Effector CD8-positive, alpha-beta T cell (primary cell): ENCODE data around the gene TFEC.
"Not testable (repeated sequence)": the region's sequence is repeated elsewhere in the genome, so short reads cannot be mapped to it uniquely, and the experiment has no call there.

Experiments
- DNase-seq: peaks from one replicate; lab custom pipeline; 2025; lab: John Stamatoyannopoulos, UW

TFEC gene

DNA sequence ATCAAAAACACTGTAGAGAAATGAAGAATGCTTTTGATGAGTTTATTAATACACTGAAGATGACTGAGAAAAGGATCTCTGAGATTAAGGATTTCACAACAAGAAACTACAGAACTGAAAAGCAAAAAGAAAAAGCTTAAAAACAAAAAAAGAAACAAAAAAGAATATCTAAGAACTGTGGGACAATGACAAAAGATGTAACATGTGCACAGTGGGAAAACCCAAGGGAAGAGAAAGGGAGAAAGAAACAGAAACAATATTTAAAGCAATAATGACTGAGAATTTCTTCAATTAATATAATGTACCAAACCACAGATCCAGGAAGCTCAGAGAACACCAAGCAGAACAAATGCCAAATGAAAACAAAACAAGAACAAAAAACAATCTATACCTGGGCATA lies 42.2 kb downstream of the TFEC start:
- no peak for DNase-seq

DNA sequence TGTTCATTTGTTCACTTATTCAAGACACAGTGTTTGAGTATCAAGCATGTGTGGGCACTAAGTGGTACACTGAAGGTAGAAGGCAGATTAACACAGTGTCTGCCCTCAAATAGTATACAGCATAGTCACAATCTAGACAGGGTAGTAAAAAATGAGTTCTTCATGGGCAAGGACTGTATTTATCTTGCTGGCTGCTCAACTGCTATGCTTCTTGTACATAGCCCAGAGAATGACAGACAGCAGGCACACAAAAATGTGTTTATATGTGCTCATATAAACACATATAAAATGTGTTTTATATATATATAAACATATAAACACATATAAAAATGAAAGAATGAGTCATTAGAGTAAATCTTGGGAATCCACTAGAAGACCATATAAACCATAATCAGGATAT lies 43.1 kb downstream of the TFEC start:
- no peak for DNase-seq

DNA sequence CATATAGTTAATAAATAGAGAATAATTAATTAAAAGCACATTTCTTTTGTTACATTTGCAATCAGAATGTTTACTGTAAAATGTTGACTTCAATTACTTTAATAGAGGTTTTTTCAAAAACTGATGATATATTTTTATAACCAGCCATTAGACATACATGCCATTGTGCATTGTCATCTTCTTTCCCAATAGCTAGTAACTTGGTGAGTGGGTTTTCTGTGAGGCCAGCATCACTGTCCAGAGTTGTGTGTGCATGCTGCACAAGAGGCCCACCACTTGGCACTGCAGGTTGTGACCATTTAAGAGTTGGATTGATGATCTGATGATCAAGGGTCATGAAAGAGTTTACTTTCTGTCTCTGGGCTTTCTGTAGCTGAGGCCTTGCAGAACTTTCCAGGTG lies 46.5 kb downstream of the TFEC start:
- no peak for DNase-seq

DNA sequence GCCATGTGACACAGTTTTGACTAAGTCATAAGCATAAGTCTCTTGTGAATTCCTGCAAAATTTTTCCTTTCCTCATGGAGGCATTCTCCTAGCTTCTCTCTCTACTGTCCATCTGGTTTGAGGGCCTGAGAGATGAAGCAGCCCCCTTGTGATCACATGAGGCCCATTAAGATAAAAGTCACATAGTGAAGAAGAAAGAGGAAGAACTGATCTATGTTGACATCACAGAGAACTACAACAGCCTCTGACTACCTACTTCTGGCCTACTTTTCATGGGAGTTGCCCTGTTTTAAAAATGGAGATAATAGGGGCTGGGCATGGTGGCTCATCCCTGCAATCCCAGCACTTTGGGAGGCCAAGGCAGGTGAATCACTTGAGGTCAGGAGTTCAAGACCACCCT lies 50.4 kb downstream of the TFEC start:
- DNase-seq, result no peak

DNA sequence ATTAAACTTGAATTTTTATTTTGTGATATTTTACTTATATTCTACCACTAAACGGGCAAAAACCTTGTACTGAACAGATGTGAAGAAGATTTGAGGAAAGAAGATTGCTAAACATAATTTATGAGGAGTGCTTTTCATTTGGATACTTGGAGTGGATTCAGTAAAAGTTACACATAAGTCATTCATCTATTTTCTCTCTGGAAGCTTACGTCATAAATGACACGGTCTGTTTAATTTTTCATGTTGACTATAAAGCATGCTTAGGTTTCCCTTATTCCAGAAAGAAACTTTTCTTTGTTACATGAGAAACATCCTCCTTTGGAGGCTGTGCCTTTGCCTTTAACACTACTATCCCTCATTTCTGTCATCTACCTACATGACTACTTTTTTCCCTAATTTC lies 53.9 kb downstream of the TFEC start:
- no peak for DNase-seq

DNA sequence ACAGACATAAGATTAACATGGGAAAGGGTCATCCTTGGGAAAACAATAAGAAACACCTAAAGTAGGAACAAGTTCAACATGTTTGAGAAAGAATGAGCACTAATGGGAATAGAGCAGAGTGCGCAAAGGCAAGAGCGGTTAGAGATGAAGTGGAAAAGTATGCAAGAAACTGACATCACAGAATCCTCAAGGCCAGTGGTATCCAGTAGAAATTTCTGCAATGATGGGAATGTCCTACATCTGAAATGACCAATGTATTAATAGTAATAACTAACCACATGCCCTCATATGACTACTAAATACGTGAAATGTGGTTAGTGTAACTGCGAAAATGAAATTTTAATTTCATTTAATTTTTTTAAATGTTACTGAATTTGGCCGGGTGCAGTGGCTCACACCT lies 54.8 kb downstream of the TFEC start:
- no peak for DNase-seq

DNA sequence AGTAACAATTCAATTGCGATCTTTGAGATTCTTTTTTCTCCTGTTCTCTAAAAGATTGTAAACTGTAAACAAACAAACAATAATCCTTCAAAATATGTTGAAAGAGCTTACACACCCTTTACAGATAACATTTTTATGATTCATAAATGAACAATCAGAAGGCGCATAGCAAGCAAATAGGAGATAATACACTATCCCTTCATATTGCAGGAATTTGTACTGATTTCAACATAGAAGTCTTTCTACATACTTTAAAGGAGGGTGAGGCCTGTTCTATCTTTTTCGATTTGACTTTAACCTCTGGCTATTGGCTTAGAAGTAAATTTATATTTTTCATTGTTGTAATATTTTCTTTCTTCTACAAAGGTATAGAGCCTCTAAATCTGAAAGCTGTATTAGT lies 57.2 kb downstream of the TFEC start:
- no peak for DNase-seq

DNA sequence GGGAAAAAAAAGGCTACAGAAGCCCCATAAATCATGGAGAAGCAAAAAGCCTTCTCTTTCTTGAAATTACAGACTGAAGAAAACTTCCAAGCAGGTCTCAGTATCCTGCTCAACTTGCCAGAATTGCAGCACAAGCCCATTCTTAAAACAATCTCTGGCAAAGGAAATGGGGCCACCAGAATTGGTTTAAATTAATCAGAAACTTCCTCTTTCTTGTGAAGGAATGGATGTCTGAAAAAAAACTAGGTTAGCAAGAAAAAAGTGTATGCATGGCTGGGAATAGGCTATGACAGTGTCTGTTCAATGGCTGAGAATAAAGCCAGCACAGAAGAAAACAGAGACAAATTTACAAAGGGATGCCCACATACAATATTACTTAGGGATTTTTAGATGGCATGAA lies 59.1 kb downstream of the TFEC start:
- DNase-seq, result no peak

DNA sequence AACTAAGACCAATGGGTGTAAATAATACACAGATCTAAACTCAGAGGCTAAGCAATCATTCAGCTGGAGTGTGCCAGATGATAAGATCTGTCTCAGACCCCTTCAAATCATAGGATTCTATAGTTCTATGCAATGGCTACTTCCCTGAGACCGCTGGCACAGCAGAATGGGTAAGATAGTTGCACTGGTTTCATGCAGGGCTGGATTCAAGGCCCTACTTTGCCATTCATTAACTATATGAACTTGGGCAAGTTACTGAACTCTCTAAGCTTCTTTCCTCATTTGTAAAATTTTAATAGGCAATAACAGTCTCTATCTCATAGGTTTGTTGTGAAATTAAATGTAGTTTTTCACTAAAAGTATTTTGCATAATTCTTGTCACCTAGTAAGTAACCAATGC lies 62.0 kb downstream of the TFEC start:
- DNase-seq, result no peak

DNA sequence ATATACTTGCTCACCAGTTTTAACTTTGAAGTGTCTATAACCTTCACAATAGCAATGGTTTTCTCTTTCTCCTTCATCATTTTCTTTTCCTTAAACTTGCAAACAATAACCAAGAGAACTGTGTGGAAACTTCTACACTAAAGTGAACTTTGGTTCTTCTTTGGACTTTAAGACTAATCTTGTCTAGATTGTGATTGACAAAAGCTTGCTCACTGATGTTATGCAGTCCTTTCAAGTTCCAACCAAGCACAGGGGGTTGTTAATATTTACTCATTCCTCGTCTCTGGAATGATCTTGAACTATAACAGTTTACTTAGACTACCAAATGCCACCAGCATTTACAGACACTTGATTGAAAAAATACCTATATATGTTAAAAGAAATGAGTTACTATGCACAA lies 62.4 kb downstream of the TFEC start:
- DNase-seq, result no peak

DNA sequence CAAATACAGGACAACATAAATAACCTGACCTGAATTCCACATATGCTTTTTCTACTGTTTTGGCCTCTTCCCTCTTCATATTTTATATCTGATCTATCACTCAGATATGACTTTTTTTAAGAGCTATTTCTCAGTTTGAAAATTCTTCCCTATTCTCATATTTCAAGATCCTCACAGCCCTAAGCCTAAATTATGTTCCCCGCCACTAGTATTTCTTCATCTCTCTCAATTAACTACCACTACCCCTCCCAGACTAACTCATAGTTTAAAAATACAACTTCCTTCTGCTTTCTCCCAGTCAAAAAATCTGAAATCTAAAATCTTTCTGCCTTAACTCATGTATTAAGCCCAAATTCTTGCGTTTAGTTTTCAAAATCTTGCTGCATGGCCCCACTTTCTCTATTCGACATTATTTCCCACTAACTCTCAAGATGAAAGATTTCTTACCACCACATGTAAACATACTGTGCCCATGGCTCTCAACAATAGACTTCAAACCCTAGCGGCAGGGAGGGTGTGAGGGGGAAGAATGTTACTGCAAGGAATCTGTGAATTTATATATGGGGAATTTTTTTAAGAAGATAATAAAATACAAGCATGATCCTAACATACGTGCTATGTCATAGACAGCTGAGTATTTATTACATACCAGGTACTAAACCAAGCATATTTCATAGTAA lies 64.6 kb downstream of the TFEC start:
- no peak for DNase-seq

DNA sequence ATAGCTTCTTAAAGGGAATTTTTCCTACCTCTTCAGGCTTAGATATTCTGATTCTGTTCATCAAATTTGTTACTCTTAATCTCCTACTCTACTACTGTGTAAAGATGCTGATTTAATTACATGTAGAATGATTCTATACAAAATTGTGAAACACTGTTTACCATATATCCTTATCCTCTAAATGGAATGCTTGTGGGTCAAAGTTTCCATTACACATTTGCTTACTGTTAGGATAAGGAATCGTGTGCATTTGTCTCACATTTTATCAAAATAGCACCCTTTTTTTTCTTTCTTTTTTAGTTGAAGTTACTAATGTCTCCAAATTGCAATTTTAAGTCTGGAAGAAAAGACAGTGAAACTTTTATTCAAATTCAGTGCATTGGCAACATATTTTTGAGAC lies 65.3 kb downstream of the TFEC start:
- DNase-seq, result no peak

DNA sequence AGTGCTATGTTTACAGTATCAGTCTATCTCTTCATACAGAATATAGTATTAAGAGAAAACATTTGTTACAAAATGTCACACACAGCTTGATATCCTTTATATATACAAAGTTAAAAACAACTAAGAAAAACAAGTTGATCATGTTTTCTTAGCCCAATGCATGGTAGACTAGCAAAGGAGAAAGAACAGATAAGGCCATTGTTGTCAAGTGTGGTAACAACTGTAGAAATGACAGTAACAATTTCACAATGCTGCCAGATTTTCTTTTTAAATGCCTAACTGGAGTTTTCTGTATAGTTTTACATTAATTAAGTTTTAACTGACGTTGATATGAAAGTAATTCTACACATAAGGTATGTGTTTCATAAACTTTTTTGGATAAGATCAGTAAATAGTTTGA lies 65.8 kb downstream of the TFEC start:
- no peak for DNase-seq

DNA sequence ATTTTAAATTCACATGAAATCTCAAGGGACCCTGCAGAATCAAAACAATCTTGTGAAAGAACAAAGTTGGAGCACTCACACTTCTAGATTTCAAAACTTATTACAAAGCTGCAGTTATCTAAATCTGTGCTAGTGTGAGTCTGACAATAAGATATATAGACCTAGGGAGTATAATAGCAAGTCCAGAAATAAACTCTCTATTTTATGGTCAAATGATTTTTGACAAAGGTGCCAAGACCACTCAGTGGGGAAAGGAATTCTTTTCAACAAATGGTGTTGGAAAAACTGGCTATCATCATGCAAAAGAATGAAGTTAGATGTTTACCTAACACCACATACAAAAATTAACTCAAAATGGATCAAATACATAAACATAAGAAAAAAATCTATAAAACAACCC lies 68.2 kb downstream of the TFEC start:
- no peak for DNase-seq

DNA sequence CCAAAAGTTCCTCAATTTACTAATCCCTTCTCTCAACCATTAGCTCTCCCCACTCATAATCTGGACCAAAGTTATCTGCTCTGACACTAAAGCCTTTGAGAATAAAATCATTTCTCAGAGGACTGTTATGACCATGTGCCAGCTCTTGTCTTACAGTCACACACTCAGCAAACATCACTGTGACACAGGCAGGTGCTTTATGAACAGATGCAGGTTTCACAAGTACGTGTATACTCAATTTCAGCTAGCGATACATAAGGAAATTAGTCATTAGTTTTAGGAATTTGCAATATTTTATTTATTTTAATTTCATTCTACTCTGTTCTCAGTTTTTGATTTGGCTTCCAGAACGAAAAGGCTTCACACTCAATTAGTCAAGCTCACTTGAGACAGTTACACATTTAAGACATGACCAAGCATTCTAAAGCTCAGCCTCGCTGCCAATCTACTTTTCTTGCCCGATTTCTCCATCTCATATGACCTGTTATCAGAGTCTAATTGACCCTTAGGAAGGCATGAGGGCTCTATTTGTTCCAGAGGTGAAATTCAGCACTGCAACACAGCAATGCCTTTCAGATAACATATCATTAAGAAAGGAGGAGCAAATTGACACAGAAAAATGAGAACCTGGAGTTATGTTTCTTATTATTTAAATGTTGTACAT lies 76.8 kb downstream of the TFEC start:
- no peak for DNase-seq

DNA sequence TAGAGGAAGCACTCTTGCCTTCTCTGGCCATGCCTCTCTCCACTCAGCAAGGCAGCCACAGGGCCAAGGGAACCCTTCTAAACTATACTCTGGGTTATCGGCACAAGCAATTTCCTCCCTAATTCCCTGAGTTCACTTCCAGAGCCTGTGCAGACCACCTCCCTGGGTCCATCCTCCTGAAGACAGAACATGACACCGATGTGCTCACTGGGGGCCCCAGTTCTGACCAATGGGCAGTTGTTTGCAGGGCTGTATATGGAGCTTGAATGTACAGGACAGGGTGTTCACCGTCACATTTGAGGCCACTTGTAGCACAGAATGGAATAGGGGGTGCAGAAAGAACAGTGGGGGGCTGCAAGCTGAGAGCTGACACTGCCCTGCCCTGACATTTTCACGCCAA lies 77.7 kb downstream of the TFEC start:
- no peak for DNase-seq

DNA sequence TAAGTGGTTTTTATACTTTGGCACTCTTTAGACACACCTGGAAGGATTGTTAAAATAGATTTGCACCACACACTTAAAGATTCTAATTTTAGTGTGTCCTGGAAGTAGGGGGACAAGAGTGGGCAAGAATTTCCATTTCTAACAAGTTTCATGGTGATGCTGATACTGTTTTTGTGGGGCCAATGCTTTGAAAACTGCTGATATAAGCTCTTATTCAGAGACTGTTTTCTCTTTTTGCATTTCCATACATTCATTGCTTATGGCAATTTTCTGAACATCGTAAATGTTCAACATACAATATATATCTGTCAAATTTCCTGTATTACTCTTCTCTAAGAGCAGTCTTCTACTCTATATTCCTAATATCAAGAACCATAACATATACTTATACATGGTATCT lies 79.0 kb downstream of the TFEC start:
- DNase-seq, result no peak

DNA sequence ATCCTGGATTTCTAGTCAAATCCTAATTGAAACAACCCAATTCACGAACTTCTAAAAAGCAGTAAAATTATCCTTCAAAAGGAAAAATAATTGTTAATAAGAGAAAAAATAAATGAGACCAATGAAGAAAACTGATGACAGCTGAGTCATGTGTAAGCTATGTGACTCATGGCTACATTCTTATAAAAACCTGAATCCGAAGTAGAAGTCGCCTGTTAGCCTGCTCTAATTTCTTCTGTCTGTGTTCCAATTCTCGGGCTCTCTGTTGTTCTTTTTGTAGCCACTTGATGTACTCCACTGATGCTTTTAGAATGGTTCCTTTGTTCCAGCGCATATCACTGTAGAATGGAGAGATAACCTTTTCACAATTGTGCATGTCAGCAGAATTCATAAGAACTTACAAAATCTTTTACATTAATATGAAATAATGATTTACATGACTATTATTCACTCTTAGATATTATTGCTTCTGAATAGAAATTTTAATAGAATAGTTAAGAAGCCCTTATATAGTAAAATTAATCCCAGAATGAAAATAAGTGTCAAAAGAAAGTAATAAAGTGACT lies 88.8 kb downstream of the TFEC start:
- no peak for DNase-seq

DNA sequence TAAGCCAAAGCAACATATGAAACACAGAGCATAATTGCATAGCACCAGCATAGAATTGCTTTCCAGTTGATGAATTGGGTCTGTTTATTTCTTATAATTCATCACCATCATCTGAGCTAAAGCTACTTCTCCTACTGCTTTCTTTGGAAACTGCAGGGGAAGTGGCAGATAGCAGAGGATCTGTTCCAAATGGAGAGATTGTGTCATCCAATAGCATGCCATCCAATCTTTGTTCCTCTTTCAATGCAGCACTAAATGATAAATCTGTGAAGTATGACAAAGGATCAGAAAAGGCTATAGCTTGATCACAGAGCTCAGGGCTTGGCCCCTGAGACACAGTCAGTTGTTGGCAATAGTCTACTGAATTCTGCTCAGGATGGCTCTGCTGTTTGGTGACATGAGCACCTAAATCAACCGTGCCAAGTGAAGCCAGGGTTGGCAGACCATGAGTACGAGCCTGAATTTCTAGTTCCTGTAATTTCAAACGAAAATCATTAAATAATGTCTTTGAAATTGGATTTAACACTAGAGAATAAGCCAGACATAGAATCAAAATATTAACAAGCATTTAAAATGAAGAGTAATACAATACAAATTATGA lies 90.0 kb downstream of the TFEC start:
- no peak for DNase-seq

DNA sequence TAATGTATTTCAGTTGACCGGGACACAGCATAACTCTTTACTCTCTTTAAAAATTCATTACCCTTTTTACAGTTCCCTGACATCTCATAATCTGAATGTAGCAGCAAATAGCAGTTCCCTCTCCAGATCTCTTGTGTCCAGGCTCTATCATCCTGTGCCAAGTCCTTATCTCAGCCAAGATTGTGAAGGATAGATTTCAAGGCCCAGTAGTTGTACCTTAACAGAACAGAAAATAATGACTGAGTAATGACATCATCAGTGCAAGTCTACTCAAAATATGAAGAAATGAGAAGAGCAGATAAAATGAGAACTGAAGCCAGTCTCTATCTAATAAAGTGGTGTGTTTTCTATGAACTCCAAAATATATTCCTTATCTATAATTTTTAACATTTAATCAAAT lies 92.6 kb downstream of the TFEC start:
- no peak for DNase-seq

DNA sequence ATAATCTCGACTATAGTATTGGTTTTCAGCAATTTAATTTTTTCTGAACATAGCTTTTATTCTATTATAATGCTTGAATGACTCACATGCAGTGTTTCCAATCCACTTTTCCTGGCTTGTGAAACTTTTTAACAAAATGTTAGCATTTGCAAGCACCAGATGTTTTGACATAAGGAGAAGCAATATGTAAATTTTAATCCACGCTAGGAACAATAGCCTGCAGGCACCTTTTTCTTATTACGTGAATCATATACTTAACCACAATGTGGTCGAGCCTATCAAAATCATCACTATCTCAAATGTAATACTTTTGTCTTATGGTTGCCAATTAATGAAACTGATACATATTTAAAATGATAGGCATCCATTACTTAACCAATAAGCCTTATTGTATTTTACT lies 97.1 kb downstream of the TFEC start:
- DNase-seq, result no peak

DNA sequence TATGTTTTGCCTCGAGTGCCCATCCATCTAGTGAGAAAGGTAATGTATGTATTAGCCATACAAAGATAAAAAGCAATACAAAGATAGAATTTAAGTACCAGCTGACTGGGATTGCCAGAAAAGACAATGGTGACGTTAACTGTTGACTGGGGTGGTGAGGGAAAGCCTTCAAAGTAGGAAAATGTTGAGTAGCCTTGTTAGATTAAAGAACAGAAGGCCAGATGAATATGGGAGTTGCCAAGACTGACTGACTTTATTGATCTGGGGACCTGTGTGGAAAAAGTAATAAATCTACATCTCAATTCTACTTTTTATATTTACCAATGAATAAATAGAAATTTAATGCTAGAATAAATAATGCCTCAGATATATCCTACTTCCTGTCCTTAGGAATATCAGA lies 97.7 kb downstream of the TFEC start:
- no peak for DNase-seq

DNA sequence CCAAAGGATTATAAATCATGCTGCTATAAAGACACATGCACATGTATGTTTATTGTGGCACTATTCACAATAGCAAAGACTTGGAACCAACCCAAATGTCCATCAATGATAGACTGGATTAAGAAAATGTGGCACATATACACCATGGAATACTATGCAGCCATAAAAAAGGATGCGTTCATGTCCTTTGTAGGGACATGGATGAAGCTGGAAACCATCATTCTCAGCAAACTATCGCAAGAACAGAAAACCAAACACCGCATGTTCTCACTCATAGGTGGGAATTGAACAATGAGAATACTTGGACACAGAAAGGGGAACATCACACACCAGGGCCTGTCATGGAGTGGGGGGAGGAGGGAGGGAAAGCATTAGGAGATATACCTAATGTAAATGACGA lies 100.4 kb downstream of the TFEC start:
- not testable (repeated sequence) for DNase-seq
